GM10847 (cell line): Measurements from ENCODE around the gene TMEM120A.

Experiments
- POLR2A ChIP-seq: IDR thresholded peaks from 2 replicates; pipeline ENCODE4 v1.6.1; 2011; ENCODE audit not compliant: insufficient read length; ENCODE audit errors: extremely low read depth

Gene TMEM120A

DNA sequence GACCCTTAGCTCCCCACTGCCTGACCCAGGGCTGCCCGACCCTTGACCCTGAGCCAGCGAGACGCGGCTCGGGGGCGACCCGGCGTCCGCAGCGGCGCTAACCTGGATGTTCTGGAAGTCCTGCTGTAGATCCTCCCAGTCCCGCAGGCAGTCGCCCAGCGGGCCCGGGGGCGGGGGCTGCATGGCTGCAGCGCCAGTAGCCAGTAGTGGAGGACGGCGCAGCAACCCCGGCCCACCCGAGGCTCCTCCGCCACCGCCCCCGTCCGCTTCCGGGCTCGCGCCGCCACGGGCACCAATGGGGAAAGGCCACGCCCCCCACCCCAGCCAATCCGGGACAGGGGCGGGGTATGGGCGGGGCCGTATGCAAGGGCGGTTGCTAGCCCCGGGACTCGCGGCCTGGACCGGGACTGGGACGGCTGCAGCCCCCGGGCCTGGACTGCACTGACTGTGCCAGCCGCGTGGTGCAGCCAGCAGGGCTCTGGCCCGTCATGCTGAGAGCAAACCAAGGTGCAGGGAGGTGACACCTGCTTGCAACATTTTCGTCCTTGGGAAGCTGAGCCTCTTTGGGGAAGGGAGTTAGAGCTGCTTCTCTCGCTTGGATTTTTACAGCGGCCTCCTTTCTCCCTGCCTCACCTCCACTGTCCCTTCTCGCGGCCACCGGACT lies at the start of gene TMEM120A:
TMEM120A (minus strand) TSS at position 208 of the 664 bp plus-strand sequence; CDS start at position 183, 25 bp downstream.
- peak; percentile 36 for TF ChIP-seq POLR2A

GRCh38 chr7:76040126-76040525 lies 45.7 kb upstream of the TMEM120A start:
- no peak for TF ChIP-seq POLR2A

DNA sequence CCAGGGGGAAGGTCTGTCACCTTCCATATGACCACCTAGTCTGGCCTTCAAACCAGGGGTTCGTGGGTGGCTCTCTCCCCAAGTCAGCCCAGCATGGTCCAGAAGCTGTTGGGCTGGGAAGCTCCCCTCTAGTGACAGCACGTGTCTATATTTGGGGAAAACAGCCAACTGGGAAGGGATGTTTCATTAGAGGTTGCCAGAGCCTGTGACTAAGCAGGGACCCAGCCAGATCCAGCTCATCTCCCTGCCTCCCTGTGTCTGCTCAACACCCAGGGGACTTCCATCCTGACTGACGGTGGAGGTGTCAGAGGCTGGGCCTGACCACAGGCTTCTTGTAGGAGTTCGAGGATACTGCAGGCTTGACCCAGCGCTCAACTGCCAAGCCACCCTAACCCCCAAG lies 42.9 kb upstream of the TMEM120A start:
- no peak for TF ChIP-seq POLR2A

DNA sequence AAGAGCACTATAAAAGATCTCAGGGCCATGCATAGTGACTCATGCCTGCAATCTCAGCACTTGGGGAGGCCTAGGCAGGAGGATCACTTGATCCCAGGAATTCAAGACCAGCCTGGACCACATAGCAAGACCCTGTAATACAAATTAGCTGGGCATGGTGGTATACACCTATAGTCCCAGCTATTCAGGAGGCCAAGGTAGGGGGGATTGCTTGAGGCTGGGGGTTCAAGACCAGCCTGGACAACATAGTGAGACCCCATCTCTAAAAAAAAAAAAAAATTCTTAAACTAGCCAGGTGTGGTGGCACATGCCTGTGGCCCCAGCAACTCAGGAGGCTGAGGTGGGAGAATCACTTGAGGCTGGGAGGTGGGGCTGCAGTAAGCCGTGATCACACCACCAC lies 37.6 kb upstream of the TMEM120A start:
- no peak for TF ChIP-seq POLR2A

DNA sequence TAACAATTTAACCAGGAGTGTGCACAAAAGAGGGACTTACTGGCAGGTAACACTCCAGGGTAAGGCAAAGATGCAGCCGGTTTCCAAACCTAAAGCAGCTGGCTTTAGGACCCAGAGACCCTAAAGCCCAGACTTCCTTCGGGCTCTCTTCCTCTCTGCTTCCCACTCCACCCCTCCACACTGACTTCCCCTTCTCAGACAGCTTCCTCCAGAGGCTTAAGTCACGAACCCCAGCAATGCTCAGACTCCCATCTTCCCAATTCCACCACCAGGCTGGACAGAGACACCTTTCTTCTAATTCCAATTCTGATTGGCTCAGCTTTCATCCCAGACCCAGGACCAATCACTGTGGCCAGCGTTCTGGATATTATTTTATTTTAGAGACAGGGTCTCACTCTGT lies 28.6 kb upstream of the TMEM120A start:
- TF ChIP-seq POLR2A, result no peak

DNA sequence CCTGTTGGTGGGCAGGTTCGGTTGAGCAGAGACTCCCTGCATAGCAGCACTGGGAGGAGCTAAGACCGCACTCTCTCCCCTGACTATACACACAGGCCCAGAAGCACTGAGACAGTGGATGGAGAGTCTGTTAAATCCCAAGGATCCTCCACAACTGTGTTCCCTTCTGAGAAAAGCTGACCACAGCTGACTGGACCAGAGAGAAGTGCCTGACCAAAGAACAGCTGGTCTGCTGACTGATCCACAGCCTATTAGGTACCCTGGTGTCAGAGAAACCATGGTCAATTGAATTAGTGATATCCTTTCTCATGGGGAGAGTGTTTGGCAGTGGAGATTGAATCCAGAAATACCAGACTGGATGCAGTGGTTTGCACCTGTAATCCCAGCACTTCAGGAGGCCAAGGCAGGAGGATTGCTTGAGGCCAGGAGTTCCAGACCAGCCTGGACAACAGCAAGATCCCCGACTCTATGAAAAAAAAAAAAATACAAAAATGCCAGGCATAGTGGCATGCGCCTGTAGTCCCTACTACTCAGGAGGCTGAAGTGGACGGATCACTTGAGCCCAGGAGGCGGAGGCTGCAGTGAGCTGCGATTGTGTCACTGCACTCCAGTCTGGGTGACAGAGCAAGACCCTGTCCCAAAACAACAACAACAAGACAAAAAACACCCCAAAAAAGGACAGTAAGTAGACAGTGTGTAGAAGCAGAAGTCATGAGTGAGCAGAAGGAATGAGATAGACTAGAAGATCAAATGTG lies 27.8 kb upstream of the TMEM120A start:
- no peak for TF ChIP-seq POLR2A

DNA sequence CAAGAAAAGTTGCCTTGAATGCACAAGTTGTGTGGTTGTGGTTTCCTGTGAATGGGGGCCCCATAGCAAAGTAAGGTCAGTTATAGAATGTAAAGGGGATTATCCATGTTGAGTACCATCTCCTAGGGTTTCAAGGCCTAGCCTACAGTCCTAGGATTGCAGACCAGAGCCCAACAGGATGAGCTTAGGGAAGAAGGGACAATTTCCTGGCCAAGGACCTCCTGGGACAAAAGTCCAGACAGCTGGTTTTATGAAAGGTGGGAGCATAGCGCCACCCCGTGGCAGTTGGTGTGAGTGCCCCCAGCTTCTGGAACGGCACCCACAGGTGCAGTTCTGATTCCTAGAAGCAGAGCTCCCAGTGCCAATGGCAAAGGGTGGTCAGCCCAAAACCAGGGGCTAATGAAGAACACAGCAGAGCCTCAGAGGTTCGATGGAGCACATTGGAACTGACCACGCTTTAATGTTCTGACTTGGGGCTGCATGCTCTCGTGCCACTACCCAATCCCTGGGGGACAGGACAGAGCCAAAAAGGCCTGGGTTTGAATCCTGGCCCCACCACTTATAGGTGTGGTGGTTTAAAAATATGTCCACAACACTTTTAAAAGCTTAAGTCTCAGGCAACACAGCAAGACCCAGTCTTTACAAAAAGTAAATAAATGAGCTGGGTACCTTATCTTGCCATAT lies 25.8 kb upstream of the TMEM120A start:
- no peak for TF ChIP-seq POLR2A

GRCh38 chr7:76016191-76016947 lies 22.0 kb upstream of the TMEM120A start:
- TF ChIP-seq POLR2A, result no peak

DNA sequence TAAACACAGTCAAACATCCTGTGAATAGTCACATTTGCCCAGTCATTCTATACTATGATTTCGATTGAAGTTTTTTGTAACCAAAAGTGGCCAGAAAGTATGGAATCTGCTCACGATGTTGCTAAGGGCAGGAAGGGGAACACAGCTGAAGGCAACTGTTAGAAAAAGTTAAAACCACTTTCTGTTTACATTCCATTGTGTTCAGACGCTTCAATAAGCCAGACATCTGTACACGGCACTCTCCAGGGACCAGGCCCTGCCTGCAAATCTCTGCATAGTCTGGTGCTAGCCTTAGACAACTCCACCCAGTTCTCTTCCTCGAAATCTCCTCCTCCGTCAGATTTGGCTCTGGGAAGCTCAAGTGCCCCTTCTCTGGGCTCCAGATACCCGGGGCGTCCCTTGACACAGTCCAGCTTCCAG lies 17.1 kb upstream of the TMEM120A start:
- TF ChIP-seq POLR2A, result no peak

- no peak for TF ChIP-seq POLR2A
Observed at GRCh38 chr7:76009672-76010600, 15.5 kb upstream of the TMEM120A start.

DNA sequence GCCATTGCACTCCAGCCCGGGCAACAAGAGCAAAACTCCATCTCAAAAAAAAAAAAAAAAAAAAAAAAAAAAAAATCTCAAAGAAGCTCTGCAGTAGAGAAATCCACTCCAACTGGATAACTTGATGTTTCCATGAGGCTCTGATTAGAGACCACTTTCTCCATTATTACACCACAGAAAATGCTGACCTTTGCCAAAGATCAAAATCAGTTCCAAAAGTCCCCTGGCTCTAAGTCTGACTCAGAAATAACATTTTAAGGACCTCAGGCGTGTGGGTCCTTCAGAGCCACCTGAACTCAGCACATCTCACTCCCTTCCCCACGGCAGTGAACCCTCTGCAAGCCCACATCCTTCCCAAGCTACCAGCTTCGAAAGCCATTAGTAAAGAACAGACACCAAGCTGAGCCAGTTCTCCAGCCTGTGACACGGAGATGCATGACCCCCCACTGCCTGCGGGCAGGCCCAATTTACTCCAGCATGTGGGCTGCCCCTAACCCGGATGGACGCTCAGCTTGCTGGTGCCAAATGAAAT lies 13.8 kb upstream of the TMEM120A start:
- no peak for TF ChIP-seq POLR2A

- no peak for TF ChIP-seq POLR2A
Observed at GRCh38 chr7:76003351-76003750, 9.0 kb upstream of the TMEM120A start.

DNA sequence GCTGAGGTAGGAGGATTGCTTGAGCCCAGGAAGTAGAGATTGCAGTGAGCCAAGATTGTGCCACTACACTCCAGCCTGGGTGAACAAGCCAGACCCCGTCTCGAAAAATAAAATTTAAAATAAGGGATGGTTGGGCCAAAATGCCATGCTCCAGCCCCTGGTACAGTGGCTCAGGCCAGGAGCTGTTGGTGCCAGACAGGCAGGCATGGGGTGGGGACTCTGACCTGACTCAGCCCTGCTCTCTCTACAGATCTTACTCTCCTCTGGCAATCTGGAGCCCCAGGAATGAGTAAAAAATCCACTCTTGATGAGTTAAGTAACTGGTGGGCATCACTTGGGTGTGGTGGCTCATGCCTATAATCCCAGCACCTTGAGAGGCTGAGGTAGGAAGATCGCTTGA lies 8.4 kb upstream of the TMEM120A start:
- TF ChIP-seq POLR2A, result no peak

GRCh38 chr7:76002139-76002538 lies 7.7 kb upstream of the TMEM120A start:
- TF ChIP-seq POLR2A, result no peak

- no peak for TF ChIP-seq POLR2A
Observed at GRCh38 chr7:76000566-76000965, 6.2 kb upstream of the TMEM120A start.

- TF ChIP-seq POLR2A, result no peak
Observed at GRCh38 chr7:75998038-75998437, 3.6 kb upstream of the TMEM120A start.
